Nucleus accumbens (tissue), 56 donors: ENCODE results near the gene PRXL2B.

Experiments
- DNase-seq, 56 donors: peaks; one replicate each; lab custom pipeline; 2025; lab: John Stamatoyannopoulos, UW

The PRXL2B gene

GRCh38 chr1:2583331-2583791, 3.2 kb upstream of the PRXL2B start:
- DNase-seq: no peak

- DNase-seq: no peak
These were observed 2.7 kb upstream of the PRXL2B start for GRCh38 chr1:2583871-2584351.

DNA sequence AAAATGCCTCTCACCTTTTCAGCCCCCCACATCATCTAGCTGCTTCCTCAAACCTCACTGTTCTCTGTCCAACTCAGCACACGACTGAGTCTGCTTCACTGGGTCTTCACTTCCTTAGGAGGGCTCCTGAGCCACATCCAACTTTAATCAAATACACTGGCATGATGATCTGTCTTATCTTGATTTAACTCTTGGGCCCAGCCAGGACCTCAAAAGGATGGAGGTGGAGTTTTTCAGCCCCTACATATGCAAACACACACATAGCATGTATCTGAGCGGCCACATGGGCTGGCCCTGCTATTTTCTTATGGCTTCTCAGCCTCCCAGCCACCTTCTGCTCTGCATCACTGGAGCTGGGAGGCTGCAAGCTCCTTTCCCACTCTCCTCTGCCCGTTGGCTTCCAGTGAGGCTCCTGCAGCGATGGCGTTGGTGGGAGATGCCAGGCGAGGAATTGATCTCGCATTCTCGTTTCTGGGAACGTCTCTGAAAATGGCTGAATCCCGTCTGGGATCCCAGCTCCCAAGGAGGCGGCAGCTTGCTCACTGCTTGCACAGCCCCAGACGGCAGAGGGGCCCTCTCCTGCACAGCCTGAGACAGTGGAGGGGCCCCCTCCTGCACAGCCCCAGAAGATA, 1.8 kb upstream of the PRXL2B start:
- DNase-seq: peak in 4 of 56 donors; percentile 42 to 51 (median 48)

GRCh38 chr1:2585318-2586092, 1.1 kb upstream of the PRXL2B start:
- peak in 47 of 56 donors; percentile 18 to 77 (median 50) for DNase-seq

DNA sequence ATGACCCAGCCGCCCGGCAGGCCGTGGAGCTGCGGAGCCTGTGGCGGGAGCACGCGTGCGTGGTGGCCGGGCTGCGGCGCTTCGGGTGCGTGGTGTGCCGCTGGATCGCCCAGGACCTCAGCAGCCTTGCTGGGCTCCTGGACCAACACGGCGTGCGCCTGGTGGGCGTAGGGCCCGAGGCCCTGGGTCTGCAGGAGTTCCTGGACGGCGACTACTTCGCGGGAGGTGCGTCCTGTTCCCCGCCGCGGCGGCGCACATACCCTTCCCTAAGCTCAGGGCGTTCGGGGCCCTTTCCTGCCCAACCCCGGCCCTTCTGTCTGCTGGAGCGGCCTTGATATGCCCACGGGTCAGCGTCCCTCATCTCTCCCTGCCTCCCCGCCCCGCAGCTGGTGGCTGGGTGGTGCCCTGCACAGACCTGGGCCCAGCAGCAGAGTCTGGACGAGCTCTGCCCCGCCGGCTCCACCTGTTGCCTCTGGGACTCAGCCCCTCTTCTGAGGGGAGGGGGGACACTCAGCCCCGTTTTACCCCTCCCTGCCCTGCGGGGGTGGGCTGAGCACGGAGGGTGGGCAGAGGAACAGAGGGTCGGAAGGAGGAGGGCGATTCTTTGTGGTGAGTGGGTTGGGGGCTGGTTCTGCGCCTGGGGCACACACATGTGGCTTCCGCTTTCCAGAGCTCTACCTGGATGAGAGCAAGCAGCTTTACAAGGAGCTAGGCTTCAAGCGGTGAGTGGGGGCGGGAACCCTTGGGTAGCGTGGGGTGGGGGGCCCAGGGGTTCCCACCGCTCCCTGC, 688 bp downstream of the PRXL2B start:
- DNase-seq: peak in 1 of 56 donors; percentile 23

DNA sequence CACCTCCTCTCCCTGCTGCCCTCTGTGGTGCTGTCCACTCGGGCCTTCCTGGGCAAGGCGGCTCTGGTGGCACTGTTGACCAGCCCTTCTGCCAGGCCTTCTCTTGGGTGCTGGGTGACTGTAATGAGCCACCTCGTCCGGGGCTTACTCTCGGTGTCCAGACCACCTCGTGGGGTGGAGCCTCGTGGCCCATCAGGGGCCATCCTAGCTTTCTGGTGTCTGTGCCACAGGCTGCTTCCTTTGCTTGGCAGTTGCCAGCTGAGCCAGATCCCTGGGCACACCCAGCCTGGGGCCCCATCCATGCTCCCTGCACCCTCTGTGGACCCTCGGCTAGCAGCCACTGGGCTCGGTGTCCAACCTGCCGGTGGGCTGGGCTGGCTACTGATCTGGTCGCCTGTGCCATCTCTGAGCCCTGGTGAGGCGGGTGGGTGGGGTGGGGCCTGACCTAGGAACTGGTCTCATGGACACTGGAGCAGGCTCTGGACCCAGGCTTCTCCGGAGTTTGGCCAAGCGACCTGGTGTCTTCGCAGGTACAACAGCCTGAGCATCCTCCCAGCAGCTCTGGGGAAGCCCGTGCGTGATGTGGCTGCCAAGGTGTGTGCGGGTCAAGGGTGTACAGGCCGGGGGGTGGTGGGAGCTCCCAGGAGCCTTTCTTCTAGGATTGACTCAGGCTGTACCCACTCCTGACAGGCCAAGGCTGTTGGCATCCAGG, 1.4 kb downstream of the PRXL2B start:
- no peak for DNase-seq

- no peak for DNase-seq
These were observed 2.3 kb downstream of the PRXL2B start for GRCh38 chr1:2588661-2589430.

GRCh38 chr1:2589431-2590232, 3.1 kb downstream of the PRXL2B start:
- no peak for DNase-seq

DNA sequence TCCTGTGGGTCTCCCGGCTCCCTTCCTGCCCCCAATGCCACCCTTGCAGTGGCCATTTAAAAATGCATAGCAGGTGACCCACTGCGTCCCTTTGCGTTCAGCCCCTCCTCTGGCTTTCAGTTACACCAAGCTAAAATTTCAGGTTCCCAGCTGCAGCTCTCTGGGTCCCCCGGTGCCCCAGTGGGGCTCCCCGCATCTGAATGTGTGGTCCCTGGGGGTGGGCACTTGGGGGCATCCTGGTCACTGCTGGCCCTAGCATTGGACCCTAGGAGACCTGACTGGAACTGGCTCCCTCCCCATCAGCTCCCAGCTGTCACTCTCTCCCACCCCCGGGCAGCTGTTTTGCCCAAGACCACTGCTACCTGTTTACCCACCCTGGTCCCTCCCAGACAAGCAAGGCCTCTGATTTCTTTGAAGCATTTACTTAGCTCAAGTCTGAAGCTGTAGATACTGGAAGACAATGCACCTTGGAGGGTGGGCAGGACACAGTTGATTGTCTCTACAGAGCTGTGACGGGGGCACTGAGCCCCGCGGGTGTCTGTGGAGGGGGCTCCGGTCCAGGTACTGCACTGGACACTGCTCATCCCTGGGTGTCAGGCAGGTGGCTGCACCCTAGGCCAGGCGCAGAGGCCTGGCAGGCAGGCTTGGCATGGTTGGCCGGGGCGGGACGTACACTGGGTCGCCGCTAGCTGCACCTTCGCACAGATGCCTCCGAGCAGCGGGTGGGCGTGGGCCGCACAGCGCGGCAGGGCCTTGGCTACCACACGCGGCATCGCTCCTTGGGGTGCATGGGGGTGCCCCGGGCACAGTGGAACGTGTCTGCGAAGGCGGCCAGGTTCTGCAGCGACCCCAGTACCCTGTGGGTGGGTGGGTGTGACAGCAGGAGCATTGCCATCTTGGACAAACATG, 3.9 kb downstream of the PRXL2B start:
- no peak for DNase-seq

DNA sequence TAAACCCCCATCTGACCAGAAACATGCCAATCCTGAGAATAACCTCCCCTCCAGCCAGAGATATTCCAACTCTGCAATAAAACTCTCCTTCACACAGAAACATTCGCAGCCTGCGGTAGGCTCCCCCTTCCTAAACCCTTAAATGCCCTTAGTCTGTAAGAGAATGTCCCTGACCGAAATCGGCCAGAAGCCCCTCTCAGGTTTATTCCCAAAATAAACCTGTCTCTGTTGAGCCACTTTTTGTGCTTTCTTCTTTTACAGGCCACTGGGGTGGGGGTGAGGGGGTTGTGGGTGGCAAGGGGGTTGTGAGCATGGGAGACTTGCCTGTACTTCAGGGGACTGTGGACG, 4.6 kb downstream of the PRXL2B start:
- DNase-seq: no peak

DNA sequence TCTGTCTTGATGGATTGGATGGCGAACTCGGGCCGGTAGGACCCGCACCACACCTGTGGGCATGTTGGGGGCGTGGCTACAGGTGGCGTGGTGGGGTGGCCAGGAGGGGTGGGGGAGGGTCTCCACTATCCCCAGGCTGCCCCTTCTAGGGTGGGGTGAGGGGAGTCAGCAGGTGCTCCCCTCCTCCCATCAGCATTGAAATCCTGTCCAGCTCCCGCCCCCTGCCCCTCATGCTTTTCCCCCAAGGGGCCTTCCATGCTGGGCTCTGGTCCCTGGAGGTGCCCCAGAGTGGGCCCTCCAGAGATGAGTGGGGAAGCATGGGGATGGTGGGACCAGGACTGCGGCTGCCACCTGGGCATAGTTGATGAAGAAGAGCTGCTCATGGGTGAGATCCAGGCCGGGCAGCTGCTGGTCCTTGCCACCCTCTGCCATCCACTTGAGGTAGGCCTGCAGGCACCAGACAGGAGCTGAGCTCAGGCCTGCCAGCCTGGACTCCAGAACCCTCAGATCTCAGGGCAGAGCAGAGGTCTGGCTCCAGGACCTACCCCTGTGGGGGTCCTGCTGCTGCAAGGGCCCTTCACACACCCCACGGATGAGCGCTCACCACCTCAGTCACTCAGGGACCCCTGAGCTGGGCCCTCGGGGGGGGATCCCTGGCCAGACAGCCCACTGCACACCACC, 5.1 kb downstream of the PRXL2B start:
- no peak for DNase-seq

- DNase-seq: no peak
These were observed 6.1 kb downstream of the PRXL2B start for GRCh38 chr1:2592672-2593071.

DNA sequence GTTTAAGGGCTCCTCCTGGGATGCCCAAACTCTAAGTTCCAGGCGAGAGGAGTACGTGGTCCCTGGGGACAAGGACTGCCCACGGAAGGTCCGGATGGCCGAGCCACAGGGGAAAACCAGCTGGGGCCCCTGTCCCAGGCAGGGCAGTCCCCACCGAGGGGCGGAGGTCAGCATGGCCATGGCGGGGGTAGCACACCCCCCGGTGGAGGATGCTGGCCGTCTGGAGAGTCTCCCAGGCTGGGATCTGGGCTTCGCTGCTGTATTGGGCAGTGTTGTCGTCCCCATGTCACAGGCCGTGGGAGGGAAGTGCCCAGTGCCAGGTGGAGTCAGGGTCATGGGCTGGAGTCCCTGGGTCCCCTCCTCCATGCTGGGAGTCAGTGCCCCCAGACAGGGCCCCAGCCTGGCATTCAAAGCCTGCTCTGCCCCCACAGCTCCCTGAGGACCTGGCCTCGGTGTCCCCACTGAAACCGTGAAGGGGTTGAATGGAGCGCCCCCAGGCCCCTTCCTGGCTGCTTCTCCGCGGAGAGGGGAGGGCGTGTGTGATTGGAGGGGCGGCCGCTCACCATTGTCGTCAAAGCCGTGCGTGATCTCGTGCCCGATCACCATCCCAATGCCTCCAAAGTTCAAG, 6.8 kb downstream of the PRXL2B start:
- no peak for DNase-seq

DNA sequence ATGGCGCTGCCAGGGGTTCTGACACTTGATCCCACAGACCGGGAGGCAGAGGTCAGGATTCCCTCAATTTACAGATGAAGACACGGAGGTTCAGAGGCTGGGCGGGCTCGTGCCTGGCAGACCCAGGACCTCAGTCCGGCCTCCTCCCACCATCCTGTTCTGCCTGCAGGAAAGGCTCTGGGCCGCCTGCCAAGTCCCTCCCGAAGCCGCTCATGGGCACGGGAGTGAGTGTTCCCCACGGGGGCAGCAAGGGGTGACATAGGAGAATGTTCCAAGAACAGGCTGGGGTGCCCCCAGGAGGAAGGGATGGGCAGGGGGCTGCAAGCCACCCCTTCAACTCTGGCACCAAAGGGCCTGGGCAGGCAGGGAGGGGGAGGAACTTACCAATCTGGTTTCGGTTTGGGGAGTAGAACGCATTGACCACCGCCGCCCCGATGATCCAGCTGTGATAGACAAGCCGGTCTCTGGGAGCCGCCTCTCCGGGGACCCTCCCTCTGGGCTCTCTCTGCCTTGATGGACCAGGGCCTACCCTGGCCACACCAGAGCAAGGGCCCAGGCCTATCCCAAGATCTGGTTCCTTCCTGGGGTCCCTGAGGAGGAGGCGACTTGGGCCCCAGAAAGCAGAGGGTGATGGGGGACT, 7.5 kb downstream of the PRXL2B start:
- peak in 1 of 56 donors; percentile 19 for DNase-seq

DNA sequence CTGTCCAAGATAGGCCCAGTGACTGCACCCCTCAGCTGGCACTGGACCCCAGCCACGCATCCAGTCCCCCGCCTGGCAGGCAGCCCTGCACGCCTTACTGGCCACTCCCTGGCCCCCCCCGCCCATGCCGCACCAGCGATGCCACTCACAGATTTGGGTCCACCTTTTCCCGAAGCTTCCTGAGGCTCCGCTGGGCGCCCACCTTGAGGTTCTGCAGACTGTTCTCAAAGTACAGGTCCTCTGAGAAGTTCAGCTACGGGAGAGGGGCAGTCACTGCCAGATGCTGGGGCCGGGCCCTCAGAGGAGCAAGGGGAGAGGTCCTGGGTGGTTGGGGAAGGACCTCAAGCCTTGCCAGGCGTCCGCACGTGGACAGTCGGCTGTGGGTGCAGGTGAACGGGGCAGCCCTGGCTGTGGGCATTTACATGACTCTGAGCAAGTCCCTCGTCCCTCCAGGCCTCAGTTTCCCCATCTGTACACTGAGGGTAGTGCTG, 8.1 kb downstream of the PRXL2B start:
- no peak for DNase-seq

DNA sequence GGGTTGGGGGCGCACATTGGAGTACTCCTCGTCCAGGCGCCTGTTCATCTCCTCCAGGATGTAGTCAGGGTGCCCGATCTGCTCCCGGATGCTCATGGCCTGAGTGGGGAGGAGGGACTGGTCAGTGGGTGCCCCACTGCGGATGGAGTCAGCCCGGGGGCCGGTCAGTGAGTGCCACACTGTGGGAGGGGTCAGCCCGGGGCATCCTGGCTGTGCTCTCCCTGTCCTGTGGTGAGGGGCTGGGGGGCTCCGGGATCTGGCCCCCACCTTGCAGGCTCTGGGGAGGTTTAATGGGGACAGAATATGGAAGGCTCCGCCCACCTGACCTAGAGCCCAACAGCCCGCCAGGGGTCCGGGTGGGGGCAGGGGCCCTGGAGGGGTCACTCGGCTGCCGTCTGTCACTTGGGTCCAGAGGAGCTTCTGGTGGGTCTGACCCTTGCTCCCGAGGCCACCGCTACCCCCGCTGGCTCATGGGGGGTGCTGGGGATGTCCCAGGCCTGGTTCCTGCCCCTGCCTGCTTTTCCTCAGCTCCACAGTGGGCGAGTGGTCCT, 8.8 kb downstream of the PRXL2B start:
- no peak for DNase-seq
